Esophagus muscularis mucosa (tissue), 4 donors: ENCODE results near the gene C21orf58.

Experiments used
- EP300 ChIP-seq: sonication (generic); formaldehyde crosslinking; IDR thresholded peaks from one replicate; pipeline ENCODE4 v1.6.1; 2017; ENCODE audit warnings: antibody characterized with exemption
- POLR2A ChIP-seq: fragments of 450-650 bp; IDR thresholded peaks from one replicate; pipeline ENCODE4 v1.6.1; 2017; ENCODE audit warnings: antibody characterized with exemption, moderate library complexity, mild to moderate bottlenecking, low read depth
- POLR2AphosphoS5 ChIP-seq, 2 donors: sonication (generic); formaldehyde crosslinking; IDR thresholded peaks; one replicate each; pipeline ENCODE4 v1.6.1; 2017; ENCODE audit warnings: antibody characterized with exemption in 2 of 2
- TF ChIP-seq, protein P1 (sequence below), 3 experiments: fragments of 200-600 bp in 2 of 3; fragments of 450-650 bp in 1 of 3; sonication (generic) in 2 of 3; IDR thresholded peaks; one replicate each; pipeline ENCODE4 v1.5.1; 2017 to 2019; ENCODE audit warnings: antibody characterized with exemption in 3 of 3, mild to moderate bottlenecking in 2 of 3, moderate library complexity in 1 of 3

DNA sequence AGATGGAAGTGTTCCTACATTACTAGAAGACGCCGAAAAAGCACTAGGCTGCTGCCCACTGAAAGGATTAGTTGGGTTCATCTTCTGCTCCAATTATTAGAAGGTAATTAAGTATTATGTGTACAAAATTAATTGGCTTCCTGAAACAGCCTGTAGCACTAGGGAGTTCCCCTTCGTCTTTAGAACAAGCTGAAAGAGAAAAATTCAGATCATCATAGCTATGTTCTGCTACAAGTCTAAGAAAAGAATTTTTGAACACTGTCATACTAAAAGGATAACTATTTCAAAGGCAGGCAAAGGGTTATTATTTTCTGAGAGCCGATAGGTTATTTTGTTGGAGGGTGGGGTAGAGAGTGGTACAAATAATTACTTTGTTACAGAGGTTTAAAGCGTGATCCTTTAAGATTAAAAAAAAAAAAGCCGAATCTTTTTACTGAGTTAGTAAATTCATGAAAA lies 38.4 kb downstream of the C21orf58 start, which contains the start of gene MCM3AP:
- TF ChIP-seq POLR2AphosphoS5 (IDR thresholded peaks at IDR 0.05) (no peak), POLR2A (no peak), EP300 (no peak)
- TF ChIP-seq, protein P1, sequence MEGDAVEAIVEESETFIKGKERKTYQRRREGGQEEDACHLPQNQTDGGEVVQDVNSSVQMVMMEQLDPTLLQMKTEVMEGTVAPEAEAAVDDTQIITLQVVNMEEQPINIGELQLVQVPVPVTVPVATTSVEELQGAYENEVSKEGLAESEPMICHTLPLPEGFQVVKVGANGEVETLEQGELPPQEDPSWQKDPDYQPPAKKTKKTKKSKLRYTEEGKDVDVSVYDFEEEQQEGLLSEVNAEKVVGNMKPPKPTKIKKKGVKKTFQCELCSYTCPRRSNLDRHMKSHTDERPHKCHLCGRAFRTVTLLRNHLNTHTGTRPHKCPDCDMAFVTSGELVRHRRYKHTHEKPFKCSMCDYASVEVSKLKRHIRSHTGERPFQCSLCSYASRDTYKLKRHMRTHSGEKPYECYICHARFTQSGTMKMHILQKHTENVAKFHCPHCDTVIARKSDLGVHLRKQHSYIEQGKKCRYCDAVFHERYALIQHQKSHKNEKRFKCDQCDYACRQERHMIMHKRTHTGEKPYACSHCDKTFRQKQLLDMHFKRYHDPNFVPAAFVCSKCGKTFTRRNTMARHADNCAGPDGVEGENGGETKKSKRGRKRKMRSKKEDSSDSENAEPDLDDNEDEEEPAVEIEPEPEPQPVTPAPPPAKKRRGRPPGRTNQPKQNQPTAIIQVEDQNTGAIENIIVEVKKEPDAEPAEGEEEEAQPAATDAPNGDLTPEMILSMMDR (IDR thresholded peaks at IDR 0.05) = no peak
